Measurements from ENCODE around the gene TMEM186.

DNA sequence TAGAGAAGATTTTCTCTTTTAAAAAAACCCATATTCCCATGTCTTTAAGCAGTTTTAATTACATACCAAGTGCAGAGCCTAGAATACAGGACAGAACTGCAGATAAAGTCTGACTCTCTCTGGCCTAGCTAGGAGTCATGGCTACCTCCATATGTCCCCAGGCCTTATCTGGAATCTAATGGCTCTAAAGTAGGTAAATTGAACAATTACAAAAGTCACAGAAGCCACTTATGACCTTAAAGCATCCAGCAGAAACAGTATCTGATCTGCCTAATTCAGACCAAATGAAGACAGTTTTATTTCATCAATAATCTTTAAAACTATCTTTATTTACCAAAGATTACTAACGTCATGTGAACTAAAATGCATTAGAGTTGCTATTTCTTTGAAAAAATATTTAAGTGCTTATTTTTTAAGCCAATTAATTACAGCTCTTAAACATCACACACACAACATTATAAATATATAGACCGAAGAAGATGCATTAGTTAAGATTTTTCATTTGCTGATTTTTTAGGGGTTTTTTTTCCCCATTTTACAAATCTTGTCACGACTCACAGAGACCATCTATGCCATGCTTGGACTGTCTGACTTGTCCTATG, 28.9 kb upstream of the TMEM186 start:
- TF ChIP-seq POLR2A (IDR thresholded peaks at IDR 0.05; ENCODE audit: low read length) (no peak), GATA1 (IDR thresholded peaks at IDR 0.05; ENCODE audit: low read depth, low read length) (no peak)

Measured in erythroblast (primary cell).